HG03175 (cell line): Measurements from ENCODE around the gene DIP2C.

Source experiments
- ATAC-seq: cut with Tn5 transposase; IDR thresholded peaks from one replicate; pipeline ENCODE4 v1.9.1; 2021; ENCODE audit warnings: mild to moderate bottlenecking, moderate library complexity; ENCODE audit not compliant: unreplicated experiment

The DIP2C gene

DNA sequence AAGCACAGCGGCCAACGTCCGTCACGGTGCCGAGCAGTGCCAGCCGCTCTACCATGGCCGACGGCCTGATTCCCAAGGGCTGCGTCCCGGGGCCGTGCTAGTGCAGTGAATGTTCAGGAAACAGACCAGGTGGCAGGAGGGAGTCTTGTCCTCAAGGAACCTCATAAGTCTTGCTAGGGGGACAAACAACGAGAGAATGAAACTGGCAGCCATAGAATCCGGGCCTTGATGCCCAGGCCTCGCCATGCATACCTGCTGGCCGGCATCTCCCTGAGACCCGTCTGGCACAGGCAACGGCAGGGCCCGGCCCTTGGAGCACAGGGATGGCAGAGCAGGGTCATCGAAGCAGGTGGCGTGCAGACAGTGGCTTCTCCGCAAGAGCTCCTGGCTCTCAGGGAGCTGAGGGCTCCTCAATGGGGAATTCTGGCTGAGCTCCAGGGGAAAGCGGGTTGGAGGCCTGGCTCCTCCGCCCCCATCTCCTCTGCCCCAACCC is 58.8 kb downstream of the DIP2C start:
- ATAC-seq = no peak

DNA sequence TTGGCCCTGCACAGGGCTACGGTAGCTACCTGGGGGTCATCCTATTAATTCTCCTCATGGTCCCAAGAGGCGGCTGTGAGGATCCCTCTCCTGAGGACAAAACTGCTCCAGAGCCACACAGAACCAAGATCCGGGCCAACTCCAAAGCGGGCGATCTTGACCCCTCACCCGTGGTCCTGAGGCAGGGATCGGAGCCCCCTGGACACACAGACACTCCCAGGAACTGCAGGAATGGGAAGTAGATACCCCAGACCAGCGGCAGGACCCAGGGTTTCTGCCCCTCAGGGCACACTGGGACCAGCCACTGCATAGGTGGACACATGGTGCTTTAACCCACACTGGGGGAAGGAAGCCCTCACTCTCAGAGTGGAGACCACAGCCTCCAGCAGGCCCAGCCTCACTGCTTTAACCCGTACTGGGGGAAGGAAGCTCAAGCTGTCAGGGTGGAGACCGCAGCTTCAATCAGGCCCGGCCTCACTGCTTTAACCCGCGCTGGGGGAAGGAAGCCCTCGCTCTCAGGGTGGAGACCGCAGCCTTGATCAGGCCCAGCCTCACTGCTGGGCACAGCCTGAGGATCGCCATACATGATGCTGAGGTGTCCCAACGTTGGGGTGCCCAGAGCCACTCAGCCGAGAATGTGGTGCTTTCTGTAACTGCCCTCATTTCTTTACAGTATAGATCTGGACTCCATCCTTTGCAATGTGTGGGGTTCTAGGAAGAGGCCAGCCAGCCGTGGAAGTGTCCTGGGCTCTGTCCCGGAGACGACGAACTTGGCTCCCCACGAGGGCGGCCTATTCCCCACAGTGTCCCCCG is 60.1 kb downstream of the DIP2C start:
- ATAC-seq = no peak

DNA sequence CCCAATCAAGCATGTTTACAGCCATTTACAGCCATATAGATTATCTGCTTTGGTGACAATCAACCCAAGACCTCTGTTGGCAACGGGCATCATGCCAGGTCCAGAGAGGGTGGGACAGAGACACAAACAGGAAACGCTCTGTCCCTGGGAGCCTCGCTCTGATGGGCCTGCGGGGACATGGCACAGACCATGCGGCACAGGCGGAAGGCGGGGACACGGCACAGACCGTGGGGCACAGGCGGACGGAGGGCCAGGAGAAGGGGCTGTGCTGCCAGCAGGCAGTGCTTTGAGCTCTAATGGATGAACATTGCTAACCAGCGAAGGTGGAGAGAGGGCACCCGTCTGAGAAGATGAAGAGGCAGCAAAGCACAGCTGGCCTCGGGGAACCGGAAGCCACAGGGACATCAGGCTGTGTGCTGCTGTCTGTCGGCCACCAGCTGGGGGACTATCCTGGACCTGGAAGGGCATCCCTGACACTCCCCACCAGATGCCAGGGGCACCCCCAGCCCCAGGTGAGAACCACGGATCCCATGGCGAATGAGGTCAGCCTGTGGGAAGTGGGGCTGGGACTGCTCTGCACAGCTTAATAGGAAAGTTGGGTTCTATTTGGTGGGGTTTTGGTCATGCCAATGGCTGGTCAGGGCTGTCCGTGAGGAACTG is 61.0 kb downstream of the DIP2C start:
- ATAC-seq = no peak

- ATAC-seq = no peak
These were observed 62.2 kb downstream of the DIP2C start for GRCh38 chr10:627032-627992.

DNA sequence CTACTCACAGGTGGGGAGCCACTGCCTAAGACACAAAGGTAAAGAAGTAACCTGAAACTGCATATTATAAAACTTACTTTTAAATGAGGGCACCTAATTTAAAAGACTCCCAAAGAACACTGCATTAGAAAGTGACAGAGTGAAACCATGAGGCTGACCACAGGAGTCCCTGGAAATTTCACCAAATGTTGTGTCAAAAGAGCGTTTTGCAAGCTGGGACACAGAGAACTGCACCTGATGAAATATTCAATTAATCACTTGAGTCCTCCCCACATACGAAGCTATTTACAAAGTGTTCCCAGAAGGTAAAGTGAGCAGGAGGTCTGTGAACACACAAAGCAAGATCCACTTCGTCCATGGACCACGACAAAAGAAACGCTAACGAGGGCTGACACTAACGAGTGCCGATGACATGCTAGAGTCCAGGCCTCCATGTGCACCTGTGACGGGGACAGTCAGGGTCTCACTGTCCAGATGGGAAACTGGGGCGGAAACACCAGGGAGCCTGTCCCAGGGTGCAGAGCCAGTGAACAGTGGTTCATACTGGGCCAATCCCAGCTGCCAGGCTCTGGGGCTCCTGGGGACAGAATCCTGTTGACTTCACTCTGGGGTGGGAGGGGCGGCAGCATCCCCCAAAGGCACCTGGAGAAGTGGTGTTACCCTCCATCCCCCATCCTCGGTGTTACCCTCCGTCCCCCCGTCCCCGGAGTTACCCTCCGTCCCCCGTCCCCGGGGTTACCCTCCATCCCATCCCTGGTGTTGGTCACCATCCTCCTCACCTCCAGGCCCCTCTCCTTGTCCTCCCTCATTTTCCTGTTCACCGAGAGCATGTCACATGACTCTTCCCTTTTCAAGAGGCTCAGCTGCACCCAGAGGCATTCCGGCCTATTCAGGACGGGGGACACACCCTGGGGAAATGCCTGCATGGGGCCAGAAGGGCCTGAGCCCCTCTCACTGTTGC is 63.4 kb downstream of the DIP2C start:
- ATAC-seq = no peak

- no peak for ATAC-seq
These were observed 64.2 kb downstream of the DIP2C start for GRCh38 chr10:625333-625696.

DNA sequence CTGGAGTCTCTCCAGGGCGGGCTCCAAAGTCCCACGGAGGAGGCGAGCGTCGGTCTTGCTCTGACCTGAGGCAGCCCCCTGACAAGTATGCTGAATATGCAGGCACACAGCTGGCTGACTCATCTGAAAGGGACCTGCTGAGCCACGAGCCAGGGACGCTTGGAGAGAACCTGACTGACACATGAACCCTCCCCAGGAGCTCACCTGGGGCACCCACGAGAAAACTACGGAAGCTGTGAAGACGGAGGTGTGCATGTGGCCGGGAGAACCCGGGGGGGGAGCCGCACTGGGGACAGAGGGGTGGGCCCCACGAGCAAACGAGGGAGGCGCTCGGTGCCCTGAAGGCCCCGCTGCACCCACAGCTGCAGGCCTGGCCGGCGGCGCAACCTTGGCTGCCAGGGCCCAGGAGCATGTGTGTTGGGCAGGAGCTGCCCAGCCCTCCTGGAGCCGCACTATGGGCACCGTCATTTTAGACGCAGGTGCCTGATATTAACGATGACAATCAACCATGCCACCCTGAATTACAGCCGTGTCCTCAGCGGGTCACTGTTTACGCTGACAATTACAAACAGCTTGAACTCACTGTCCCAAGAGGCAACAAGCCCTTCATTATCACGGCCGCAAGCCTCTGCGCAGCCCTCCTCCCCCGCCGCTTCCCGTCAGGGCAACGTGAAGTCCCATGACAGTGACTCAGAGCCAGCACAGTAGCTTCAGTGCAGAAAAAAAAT is 64.7 kb downstream of the DIP2C start:
- no peak for ATAC-seq

- ATAC-seq = no peak
These were observed 65.2 kb downstream of the DIP2C start for GRCh38 chr10:624312-624604.

GRCh38 chr10:623477-624311 is 65.8 kb downstream of the DIP2C start:
- no peak for ATAC-seq

DNA sequence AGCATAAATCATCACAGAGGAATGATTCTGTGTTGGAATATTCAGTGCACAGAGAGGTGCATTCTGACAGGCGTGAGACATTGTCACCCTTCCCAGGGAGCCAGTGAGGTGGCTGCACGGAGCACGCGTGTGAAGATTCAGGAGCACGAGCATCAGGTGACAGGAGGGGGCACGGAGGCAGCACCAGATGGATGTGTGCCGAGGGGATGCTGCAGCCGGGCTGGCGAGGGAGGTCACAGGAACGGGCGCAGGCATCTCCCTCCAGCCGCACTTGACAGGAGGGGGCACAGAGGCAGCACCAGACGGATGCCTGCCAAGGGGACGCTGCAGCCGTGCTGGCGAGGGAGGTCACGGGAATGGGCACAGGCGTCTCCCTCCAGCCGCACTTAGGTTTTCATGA is 66.5 kb downstream of the DIP2C start:
- no peak for ATAC-seq

DNA sequence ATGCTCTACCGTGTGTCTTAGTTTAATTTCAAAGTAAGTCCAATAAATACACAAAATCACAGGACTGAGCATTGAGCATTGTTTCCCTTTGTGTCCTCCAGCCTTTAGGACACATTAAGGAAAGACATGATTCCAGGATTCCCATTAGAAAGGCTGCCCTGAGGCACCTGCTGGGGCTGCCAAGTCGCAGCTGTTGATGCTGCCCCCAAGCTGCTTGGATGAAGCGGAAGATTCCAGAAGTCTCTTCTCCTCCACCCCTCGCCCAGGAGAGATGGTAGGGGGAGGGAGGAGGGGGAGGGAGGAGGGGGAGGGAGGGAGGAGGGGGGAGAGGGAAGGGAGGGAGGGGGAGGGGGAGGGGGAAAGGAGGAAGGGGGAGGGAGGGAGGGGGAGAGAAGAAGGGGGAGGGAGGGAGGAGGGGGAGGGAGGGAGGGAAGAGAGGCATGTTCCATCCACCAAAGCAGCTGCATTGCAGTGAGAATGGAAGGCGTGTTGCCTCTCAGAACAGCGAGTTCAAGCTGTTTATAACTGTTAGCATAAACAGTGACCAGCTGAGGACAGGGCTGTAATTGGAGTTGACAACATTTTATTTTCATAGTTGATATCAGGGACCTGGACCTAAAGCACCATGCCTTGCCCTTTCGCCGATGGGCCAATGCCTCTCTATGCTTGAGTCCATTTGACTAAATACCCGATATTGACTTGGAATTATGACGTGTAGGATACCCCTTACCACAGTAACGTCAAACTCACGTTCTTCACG is 67.3 kb downstream of the DIP2C start:
- no peak for ATAC-seq

GRCh38 chr10:621513-621912 is 68.0 kb downstream of the DIP2C start:
- ATAC-seq = no peak

- ATAC-seq = no peak
These were observed 68.5 kb downstream of the DIP2C start for GRCh38 chr10:620971-621370.

- no peak for ATAC-seq
These were observed 69.1 kb downstream of the DIP2C start for GRCh38 chr10:620417-620816.

GRCh38 chr10:619710-620109 is 69.8 kb downstream of the DIP2C start:
- ATAC-seq = no peak

- no peak for ATAC-seq
These were observed 71.1 kb downstream of the DIP2C start for GRCh38 chr10:618229-618989.

GRCh38 chr10:617471-617870 is 72.0 kb downstream of the DIP2C start:
- ATAC-seq = no peak
